Posterior cingulate gyrus (tissue), 11 donors: Measurements from ENCODE around the gene SLC35G1.

ENCODE experiments used
- DNase-seq, 10 donors: peaks; one replicate each; pipeline versions ENCODE4 v3.0.0 to v3.0.0-alpha.2; 2020 to 2021; ENCODE audit warnings: mixed read lengths in 3 of 10
- intact Hi-C: fragments of 100-400 bp; cut with DNase I; formaldehyde crosslinking; loops from one replicate; pipeline ENCODE4 v1.15.1; 2023

The SLC35G1 gene

GRCh38 chr10:93945819-93946218, 52.0 kb downstream of the SLC35G1 start:
- intact Hi-C loops: no loop called here
- no peak for DNase-seq

DNA sequence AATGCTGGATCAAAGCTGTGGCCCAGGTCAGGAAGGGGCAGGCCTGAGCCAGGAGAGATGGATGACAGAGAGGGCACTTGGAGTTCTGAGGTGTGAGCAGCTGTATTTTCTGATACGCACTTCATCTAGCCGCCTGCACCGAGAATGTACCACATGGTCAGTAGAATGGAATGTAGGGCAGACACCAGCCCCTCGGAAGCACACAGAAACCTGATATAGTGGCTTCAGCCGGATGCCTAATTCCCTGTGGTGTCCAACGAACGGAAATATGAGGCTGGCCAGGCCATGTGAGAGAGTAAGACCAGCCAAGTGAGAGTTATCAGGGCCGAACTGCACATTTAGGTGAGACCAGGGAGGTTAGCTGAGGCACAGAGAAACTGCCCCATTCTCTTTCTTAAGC, 53.3 kb downstream of the SLC35G1 start:
- DNase-seq: no peak
- intact Hi-C loops: no loop called here

- intact Hi-C loops: no loop called here
- no peak for DNase-seq
Measured at GRCh38 chr10:93947524-93947923, 53.7 kb downstream of the SLC35G1 start.

DNA sequence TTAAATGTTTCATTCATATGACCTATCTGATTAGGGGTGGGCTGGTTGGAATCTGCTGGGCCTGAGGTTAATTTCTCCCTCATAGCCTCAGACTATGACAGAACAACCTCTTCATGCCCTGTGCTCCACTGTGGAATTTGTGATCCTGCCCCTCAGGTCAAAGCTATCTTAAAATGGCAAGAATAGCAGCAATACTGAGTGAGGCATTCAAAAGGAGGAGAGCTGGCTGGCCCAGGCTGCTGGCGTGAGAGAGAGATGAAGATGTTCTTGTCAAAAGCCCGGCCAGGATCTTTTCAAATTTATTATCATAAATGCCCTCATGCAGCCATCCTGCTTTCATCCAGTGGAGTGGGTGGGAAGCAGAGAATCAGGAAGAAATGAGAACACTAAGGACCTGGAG, 58.1 kb downstream of the SLC35G1 start:
- no peak for DNase-seq
- intact Hi-C loops: no loop called here
